Stimulated activated CD8-positive, alpha-beta memory T cell treated with anti-CD3 and anti-CD28 coated beads, Interleukin-7, amount 100 ng/mL, for 24 hours (primary cell): Measurements from ENCODE around the gene ZNF839.

Source experiments
- DNase-seq: peaks from one replicate; pipeline ENCODE4 v3.0.0-alpha.2; 2020; ENCODE audit warnings: low read depth

ZNF839 gene

DNA sequence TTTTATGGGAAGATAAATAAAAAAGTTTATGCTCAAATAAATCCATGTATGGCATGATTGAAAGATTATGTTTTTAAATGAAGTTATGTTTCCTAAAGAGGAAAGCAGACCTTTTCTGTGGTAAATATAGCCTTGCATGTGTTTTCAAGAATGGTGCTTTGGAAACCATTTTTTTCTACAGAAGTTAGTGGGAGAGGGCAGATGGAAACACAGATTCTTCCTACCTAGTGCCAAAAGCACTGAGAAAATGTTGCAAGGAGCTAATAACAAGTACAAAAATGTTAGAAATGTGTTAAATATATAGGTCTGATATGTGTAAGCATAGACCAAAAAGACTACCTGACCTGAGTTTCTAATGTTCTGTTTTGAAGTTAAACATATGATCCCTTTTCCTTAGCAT lies 67.5 kb downstream of the ZNF839 start:
- no peak for DNase-seq

DNA sequence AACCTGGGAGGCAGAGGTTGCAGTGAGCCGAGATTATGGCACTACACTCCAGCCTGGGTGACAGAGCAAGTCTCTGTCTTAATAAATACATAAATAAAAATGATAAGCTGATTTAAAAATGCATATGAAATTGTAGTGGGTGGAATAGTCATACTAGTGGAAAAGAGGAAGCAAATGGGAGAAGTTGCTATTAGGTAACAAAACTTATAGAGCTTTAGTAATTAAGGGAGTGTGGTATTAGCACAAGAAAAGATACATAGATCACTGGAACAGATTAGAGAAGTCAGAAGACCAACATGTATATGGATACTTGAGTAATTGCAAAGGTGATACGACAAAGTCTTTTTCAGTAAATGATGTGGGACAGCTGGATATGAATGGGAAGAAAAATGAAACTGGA lies 69.7 kb downstream of the ZNF839 start:
- no peak for DNase-seq

DNA sequence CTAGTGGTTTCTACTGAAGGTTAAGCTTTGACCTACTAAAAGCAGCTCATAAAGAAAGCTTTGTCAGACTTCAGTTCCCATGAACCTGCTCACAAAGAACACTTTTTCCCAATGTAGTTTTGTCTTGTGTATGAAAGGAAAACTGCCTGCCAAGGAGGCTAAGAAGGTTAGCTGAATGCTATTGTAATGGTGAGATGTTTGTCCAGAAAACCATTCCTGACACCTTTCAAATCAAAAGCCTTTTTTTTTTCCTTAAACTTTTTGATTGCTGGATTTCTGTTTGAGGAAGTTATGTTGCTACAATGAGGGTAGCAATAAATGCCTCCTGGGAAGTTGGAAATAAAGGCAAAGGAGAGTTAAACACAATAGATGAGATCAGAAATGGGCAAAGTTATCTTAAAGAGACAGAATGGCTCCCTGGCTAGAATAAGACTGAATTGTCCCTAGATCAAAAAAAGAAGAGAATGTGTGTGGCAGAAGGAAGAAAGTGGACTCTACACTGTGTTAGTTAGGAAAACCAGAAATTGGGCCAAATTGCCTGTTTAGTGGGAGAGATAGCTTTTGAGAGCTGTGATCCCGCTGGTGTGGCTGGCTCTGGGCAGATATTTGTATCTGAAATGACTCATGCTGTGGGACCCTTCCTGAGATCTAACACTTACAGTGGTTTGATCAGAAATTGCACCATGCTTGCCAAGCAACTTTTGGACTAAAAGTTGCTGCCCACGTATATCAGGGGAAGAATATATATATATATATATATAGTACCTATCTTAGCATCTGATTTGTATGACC lies 70.7 kb downstream of the ZNF839 start:
- DNase-seq: no peak
